Panc1 (cell line): ENCODE results near the gene ADAMTS18.

Experiments used
- POLR2AphosphoS5 ChIP-seq: IDR thresholded peaks from 2 replicates; pipeline ENCODE4 v1.6.1; 2012; ENCODE audit warnings: mild to moderate bottlenecking, low read depth, low read length, moderate library complexity
- SIN3A ChIP-seq: IDR thresholded peaks from 2 replicates; pipeline ENCODE4 v1.6.1; 2012; ENCODE audit warnings: low read depth, mild to moderate bottlenecking, low read length, moderate library complexity, borderline replicate concordance; ENCODE audit not compliant: insufficient read depth
- TCF7L2 ChIP-seq: IDR thresholded peaks from 2 replicates; pipeline ENCODE4 v1.6.1; 2011; ENCODE audit warnings: mild to moderate bottlenecking, low read depth, low read length, inconsistent platforms
- TF ChIP-seq, protein P1 (sequence below): fragments of 450-650 bp; IDR thresholded peaks from 2 replicates; pipeline ENCODE4 v1.5.1; 2017; ENCODE audit warnings: mild to moderate bottlenecking
- TF ChIP-seq, protein P2 (sequence below), 2 experiments: IDR thresholded peaks; 2 replicates each; pipeline ENCODE4 v1.6.1; 2011 to 2012; ENCODE audit warnings: low read depth in 2 of 2, control low read depth in 1 of 2, low read length in 1 of 2, mild to moderate bottlenecking in 1 of 2, moderate library complexity in 1 of 2; ENCODE audit not compliant: insufficient read depth in 1 of 2

DNA sequence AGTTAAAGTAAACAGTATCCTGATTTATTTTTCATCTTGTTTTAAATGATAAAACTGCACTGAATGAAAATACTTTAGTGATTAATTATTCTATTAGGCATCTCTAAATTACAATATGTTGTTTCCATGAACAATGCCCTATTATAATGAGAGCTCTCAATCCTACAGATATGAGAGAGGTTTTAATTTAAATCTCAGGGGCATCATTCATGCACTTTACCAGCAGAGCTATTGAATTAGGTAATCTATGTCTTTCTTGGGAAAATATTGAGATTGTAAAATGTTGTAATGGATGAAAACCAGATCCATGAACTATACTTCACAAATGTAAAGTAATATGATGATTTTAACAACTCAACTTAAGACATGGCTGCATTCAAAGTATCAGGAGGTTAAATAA, 103.8 kb downstream of the ADAMTS18 start:
- TF ChIP-seq, protein P1, sequence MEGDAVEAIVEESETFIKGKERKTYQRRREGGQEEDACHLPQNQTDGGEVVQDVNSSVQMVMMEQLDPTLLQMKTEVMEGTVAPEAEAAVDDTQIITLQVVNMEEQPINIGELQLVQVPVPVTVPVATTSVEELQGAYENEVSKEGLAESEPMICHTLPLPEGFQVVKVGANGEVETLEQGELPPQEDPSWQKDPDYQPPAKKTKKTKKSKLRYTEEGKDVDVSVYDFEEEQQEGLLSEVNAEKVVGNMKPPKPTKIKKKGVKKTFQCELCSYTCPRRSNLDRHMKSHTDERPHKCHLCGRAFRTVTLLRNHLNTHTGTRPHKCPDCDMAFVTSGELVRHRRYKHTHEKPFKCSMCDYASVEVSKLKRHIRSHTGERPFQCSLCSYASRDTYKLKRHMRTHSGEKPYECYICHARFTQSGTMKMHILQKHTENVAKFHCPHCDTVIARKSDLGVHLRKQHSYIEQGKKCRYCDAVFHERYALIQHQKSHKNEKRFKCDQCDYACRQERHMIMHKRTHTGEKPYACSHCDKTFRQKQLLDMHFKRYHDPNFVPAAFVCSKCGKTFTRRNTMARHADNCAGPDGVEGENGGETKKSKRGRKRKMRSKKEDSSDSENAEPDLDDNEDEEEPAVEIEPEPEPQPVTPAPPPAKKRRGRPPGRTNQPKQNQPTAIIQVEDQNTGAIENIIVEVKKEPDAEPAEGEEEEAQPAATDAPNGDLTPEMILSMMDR: no peak
- no peak for TF ChIP-seq SIN3A
- TF ChIP-seq, protein P2, sequence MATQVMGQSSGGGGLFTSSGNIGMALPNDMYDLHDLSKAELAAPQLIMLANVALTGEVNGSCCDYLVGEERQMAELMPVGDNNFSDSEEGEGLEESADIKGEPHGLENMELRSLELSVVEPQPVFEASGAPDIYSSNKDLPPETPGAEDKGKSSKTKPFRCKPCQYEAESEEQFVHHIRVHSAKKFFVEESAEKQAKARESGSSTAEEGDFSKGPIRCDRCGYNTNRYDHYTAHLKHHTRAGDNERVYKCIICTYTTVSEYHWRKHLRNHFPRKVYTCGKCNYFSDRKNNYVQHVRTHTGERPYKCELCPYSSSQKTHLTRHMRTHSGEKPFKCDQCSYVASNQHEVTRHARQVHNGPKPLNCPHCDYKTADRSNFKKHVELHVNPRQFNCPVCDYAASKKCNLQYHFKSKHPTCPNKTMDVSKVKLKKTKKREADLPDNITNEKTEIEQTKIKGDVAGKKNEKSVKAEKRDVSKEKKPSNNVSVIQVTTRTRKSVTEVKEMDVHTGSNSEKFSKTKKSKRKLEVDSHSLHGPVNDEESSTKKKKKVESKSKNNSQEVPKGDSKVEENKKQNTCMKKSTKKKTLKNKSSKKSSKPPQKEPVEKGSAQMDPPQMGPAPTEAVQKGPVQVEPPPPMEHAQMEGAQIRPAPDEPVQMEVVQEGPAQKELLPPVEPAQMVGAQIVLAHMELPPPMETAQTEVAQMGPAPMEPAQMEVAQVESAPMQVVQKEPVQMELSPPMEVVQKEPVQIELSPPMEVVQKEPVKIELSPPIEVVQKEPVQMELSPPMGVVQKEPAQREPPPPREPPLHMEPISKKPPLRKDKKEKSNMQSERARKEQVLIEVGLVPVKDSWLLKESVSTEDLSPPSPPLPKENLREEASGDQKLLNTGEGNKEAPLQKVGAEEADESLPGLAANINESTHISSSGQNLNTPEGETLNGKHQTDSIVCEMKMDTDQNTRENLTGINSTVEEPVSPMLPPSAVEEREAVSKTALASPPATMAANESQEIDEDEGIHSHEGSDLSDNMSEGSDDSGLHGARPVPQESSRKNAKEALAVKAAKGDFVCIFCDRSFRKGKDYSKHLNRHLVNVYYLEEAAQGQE (IDR thresholded peaks at IDR 0.05; ENCODE audit: insufficient read depth in 1 of 2, low read depth in 2 of 2, low read length in 1 of 2): no peak
- no peak for TF ChIP-seq POLR2AphosphoS5
- TF ChIP-seq TCF7L2: no peak
